Nasal cavity respiratory epithelium epithelial cell of viscerocranial mucosa (primary cell): ENCODE data around the gene PA2G4. TPM values are rescaled to one million over a fixed set of nuclear protein-coding genes. Genes with fewer than 3 reads are reported as not detected.

ENCODE experiments used
- total RNA-seq: library from RNA; depleted of rRNA; stranded (reverse); fragments of >200 nt; gene quantifications from 2 replicates; pipeline ENCODE4 v1.2.3, GENCODE V29; 2014

PA2G4 gene
- 229 and 242 TPM in 2 replicates for total RNA-seq

GRCh38 chr12:56104109-56104814, at the start of gene PA2G4:
TSS of gene PA2G4 (plus strand) at chr12:56104559. CDS start at chr12:56104738, 179 bp downstream.

GRCh38 chr12:56079723-56080555, 24.4 kb upstream of the PA2G4 start, which contains the start of gene ERBB3:
TSS of gene ERBB3 (plus strand) at chr12:56080165. CDS start at chr12:56080301, 136 bp downstream.

GRCh38 chr12:56116267-56117081, 12.1 kb downstream of the PA2G4 start, which contains the start of gene RPL41:
TSS of gene RPL41 (plus strand) at chr12:56116633.

GRCh38 chr12:56117778-56118687, 13.7 kb downstream of the PA2G4 start, which contains the start of gene ZC3H10:
TSS of gene ZC3H10 (plus strand) at chr12:56118266. CDS start at chr12:56120563, 2,297 bp downstream.

GRCh38 chr12:56127888-56128669, 23.7 kb downstream of the PA2G4 start, which contains the start of gene ESYT1:
TSS of gene ESYT1 (plus strand) at chr12:56128267. CDS start at chr12:56128320, 53 bp downstream.

GRCh38 chr12:56152132-56152755, 47.9 kb downstream of the PA2G4 start, which contains the start of gene MYL6B:
TSS of gene MYL6B (plus strand) at chr12:56152587. CDS start at chr12:56153919, 1,332 bp downstream.

GRCh38 chr12:56158029-56158925, 53.9 kb downstream of the PA2G4 start, which contains the start of gene MYL6:
TSS of gene MYL6 (plus strand) at chr12:56158359. CDS start at chr12:56158402, 43 bp downstream.

Other genes starting within 250 kb of the PA2G4 start
- gene PYM1, start 176.7 kb upstream of the PA2G4 start, total RNA-seq: 28.3 and 30.8 TPM in 2 replicates
- 72.5 and 117 TPM in 2 replicates for gene DGKA, start 173.4 kb upstream of the PA2G4 start, total RNA-seq
- gene PMEL, start 138.5 kb upstream of the PA2G4 start, total RNA-seq: 1.3 and 1.4 TPM in 2 replicates
- gene CDK2, start 137.7 kb upstream of the PA2G4 start, total RNA-seq: 8.3 and 10.6 TPM in 2 replicates
- gene RAB5B, start 130.5 kb upstream of the PA2G4 start, total RNA-seq: 49.9 and 80.6 TPM in 2 replicates
- 3.4 and 4.9 TPM in 2 replicates for gene SUOX, start 107.3 kb upstream of the PA2G4 start, total RNA-seq
- 0.34 and 1.1 TPM in 2 replicates for gene IKZF4, start 83.5 kb upstream of the PA2G4 start, total RNA-seq
- gene RPS26, start 62.6 kb upstream of the PA2G4 start, total RNA-seq: 55.4 and 78.7 TPM in 2 replicates
- 35.2 and 43.9 TPM in 2 replicates for gene ERBB3, start 24.4 kb upstream of the PA2G4 start, total RNA-seq
- gene RPL41, start 12.1 kb downstream of the PA2G4 start, total RNA-seq: 2,819 and 3,070 TPM in 2 replicates
- gene ZC3H10, start 13.7 kb downstream of the PA2G4 start, total RNA-seq: 2.2 and 4.8 TPM in 2 replicates
- 235 and 281 TPM in 2 replicates for gene ESYT1, start 23.7 kb downstream of the PA2G4 start, total RNA-seq
- 18.1 and 22.6 TPM in 2 replicates for gene MYL6B, start 48.0 kb downstream of the PA2G4 start, total RNA-seq
- gene MYL6, start 53.8 kb downstream of the PA2G4 start, total RNA-seq: 432 and 539 TPM in 2 replicates
- 16.7 and 41.8 TPM in 2 replicates for gene SMARCC2, start 84.9 kb downstream of the PA2G4 start, total RNA-seq
- 124 and 160 TPM in 2 replicates for gene RNF41, start 117.4 kb downstream of the PA2G4 start, total RNA-seq
- gene NABP2, start 119.8 kb downstream of the PA2G4 start, total RNA-seq: 24.6 and 35.9 TPM in 2 replicates
- gene SLC39A5, start 125.5 kb downstream of the PA2G4 start, total RNA-seq: under 0.01 and 0.28 TPM in 2 replicates
- 10.6 and 40.3 TPM in 2 replicates for gene ANKRD52, start 153.8 kb downstream of the PA2G4 start, total RNA-seq
- gene COQ10A, start 162.4 kb downstream of the PA2G4 start, total RNA-seq: 2.9 and 4.1 TPM in 2 replicates
- 106 and 188 TPM in 2 replicates for gene CS, start 195.8 kb downstream of the PA2G4 start, total RNA-seq
- gene CNPY2, start 211.4 kb downstream of the PA2G4 start, total RNA-seq: 51.6 and 53.0 TPM in 2 replicates
- 21.9 and 27.0 TPM in 2 replicates for gene PAN2, start 229.4 kb downstream of the PA2G4 start, total RNA-seq
- 0.21 and 0.34 TPM in 2 replicates for gene IL23A, start 234.3 kb downstream of the PA2G4 start, total RNA-seq